Activated naive CD4-positive, alpha-beta T cell treated with anti-CD3 and anti-CD28 coated beads for 36 hours (primary cell): Measurements from ENCODE around the gene TCEAL8. TPM values are rescaled to one million over a fixed set of nuclear protein-coding genes. Genes with fewer than 3 reads are reported as not detected.

Experiments
- CTCF ChIA-PET: fragments of 350-600 bp; sonication (Branson Sonifier 250); formaldehyde crosslinking; loops from one replicate; lab custom pipeline; 2021; ENCODE audit warnings: antibody characterized with exemption; lab: Charles Lee
- DNase-seq: peaks from one replicate; pipeline ENCODE4 v3.0.0-alpha.2; 2020
- H3K27ac Mint-ChIP-seq: one replicate; pipeline ENCODE4 v1.8.0; 2021; ENCODE audit warnings: mild to moderate bottlenecking, mixed read lengths
- H3K27me3 Mint-ChIP-seq: one replicate; pipeline ENCODE4 v1.8.0; 2021; ENCODE audit warnings: low read depth, mixed read lengths
- H3K36me3 Mint-ChIP-seq: one replicate; pipeline ENCODE4 v1.8.0; 2021; ENCODE audit warnings: low read depth, mixed read lengths
- H3K4me1 Mint-ChIP-seq: one replicate; pipeline ENCODE4 v1.8.0; 2021; ENCODE audit warnings: low read depth, mixed read lengths
- H3K4me3 Mint-ChIP-seq: one replicate; pipeline ENCODE4 v1.8.0; 2021; ENCODE audit warnings: mild to moderate bottlenecking, moderate library complexity, mixed read lengths
- H3K9me3 Mint-ChIP-seq: one replicate; pipeline ENCODE4 v1.8.0; 2021; ENCODE audit warnings: mixed read lengths
- intact Hi-C: fragments of 100-400 bp; cut with micrococcal nuclease; formaldehyde crosslinking; loops from one replicate; pipeline ENCODE4 v1.15.1; 2023
- total RNA-seq, 2 experiments: library from RNA; stranded (reverse); gene quantifications; one replicate each; pipeline ENCODE4 v1.2.3, GENCODE V29; 2021

TCEAL8 gene
- total RNA-seq, 2 experiments from 2014 or later, result 24.5 to 27.7 TPM

- H3K27ac Mint-ChIP-seq, result no peak overlapping the region
- DNase-seq, result peak; percentile 65
- H3K27me3 Mint-ChIP-seq, result no peaks in the 10 kb centered on the region
- CTCF ChIA-PET, result interaction anchor here (0.7 to 2.1 kb wide), 12 partner anchors 21 to 279 kb away, joined by 3 to 24 read pairs (median 4); no protein-coding TSS in a partner anchor
- no peak overlapping the region for H3K4me3 Mint-ChIP-seq
- no peaks in the 10 kb centered on the region for H3K9me3 Mint-ChIP-seq
- intact Hi-C loops, result loop anchor here (1.0 to 5.0 kb wide), 5 partner anchors 37 to 476 kb away; partner anchors contain the start of gene MORF4L2
- H3K4me1 Mint-ChIP-seq, result peaks cover 9% of the 10 kb centered on the region
- H3K36me3 Mint-ChIP-seq, result no peaks in the 10 kb centered on the region
These were observed 43.8 kb downstream of the TCEAL8 start for GRCh38 chrX:103211012-103211715.

- no peak for DNase-seq
- CTCF ChIA-PET, result interaction anchor here (1.7 to 2.1 kb wide), 2 partner anchors 39 to 254 kb away, joined by 14 to 24 read pairs; no protein-coding TSS in a partner anchor
- Mint-ChIP-seq H3K36me3 (no peaks in the 10 kb centered on the region), H3K4me1 (peaks cover 3% of the 10 kb centered on the region), H3K4me3 (no peak overlapping the region), H3K27ac (no peak overlapping the region), H3K9me3 (no peaks in the 10 kb centered on the region), H3K27me3 (no peaks in the 10 kb centered on the region)
- intact Hi-C loops, result loop anchor here (5.0 kb wide), 2 partner anchors 132 to 477 kb away; partner anchors contain the start of gene MORF4L2
These were observed 44.9 kb downstream of the TCEAL8 start for GRCh38 chrX:103210056-103210455.

Other genes with a start within 250 kb of the TCEAL8 start
- gene BEX1, start 191.0 kb downstream of the TCEAL8 start, total RNA-seq, result under 1 TPM; 0.30 to 0.81 TPM
- not detected for gene NXF3, start 162.0 kb downstream of the TCEAL8 start, total RNA-seq
- gene BEX4, start 40.0 kb downstream of the TCEAL8 start, total RNA-seq, result 1 to 10 TPM; 8.8 to 9.8 TPM
- gene TCEAL5, start 21.6 kb upstream of the TCEAL8 start, total RNA-seq, result under 1 TPM in 1 of 2 experiments, not detected in 1; 0.32 TPM
- 10 to 100 TPM; 16.0 to 18.9 TPM for gene BEX2, start 55.8 kb upstream of the TCEAL8 start, total RNA-seq
- not detected for gene TCEAL7, start 75.1 kb upstream of the TCEAL8 start, total RNA-seq
- 1 to 10 TPM; 3.2 to 3.5 TPM for gene TCEAL9, start 101.4 kb upstream of the TCEAL8 start, total RNA-seq
- 10 to 100 TPM; 40.4 to 46.5 TPM for gene BEX3, start 121.4 kb upstream of the TCEAL8 start, total RNA-seq